Dedifferentiated amniotic fluid mesenchymal stem cell (primary cell): ENCODE measurements around the gene PNPLA7.
"Not testable (repeated sequence)": the region's sequence is repeated elsewhere in the genome, so short reads cannot be mapped to it uniquely, and the experiment has no call there.

Experiments used
- DNase-seq: peaks from one replicate; pipeline ENCODE4 v3.0.0-alpha.2; 2016; ENCODE audit errors: extremely low spot score

Gene PNPLA7

DNA sequence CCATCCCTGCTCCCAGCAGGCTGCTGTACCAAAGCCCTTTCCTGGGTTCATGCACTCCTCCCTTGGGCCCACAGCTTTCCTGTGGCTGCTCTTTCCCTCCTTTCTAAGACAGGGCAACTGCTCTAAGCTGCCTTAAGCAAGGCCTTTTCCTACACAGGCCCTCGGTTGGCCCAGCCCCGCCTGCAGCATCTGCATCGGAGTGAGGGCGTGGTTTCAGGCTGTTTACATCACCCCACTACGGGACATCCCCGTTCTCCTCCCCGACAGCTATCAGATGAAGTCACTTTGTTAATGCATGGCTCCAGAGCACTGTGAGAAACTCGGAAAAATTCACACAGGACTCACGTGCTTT lies 25.1 kb upstream of the PNPLA7 start:
- no peak for DNase-seq

DNA sequence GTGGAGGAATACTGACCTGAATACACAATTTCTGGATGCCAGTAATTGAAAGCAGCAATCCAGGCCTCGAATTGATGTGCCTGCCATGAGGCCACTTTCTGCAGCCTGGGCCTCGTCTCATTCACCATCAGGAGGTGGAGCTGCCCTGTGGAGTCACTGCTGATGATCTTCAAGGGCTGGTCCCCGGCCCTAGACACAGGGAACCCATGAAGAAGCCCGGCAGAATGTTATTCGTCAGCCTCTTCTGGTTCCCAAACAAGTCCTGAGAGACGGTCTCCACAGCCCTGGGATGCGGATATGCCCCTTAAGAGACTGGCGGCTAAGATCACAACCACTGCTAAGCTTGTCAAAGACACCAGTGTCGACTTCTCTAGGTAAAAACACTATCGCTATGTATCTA lies 24.0 kb upstream of the PNPLA7 start:
- no peak for DNase-seq

- DNase-seq = no peak
These were observed 20.4 kb upstream of the PNPLA7 start for GRCh38 chr9:137570566-137570965.

GRCh38 chr9:137569609-137570203 lies 19.5 kb upstream of the PNPLA7 start:
- DNase-seq = no peak

DNA sequence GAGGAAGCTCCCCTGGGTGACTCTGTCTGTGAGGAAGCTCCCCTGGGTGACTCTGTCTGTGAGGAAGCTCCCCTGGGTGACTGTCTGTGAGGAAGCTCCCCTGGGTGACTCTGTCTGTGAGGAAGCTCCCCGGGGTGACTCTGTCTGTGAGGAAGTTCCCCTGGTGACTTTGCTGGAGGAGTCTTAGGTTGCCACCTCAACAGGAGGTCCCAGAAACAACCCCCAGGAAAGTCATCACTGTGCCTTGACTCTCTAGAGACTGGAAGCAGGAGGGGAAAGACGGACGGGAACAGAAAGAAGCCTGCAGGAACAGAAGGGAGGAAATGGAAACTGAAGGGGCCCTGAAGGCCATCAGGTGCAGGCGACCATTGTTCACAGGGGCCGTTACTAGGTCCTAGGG lies 18.2 kb upstream of the PNPLA7 start:
- not testable (repeated sequence) for DNase-seq

GRCh38 chr9:137564817-137565411 lies 14.7 kb upstream of the PNPLA7 start:
- no peak for DNase-seq

- DNase-seq = no peak
These were observed 13.9 kb upstream of the PNPLA7 start for GRCh38 chr9:137564134-137564533.

- DNase-seq = no peak
These were observed 7.9 kb upstream of the PNPLA7 start for GRCh38 chr9:137558127-137558526.

DNA sequence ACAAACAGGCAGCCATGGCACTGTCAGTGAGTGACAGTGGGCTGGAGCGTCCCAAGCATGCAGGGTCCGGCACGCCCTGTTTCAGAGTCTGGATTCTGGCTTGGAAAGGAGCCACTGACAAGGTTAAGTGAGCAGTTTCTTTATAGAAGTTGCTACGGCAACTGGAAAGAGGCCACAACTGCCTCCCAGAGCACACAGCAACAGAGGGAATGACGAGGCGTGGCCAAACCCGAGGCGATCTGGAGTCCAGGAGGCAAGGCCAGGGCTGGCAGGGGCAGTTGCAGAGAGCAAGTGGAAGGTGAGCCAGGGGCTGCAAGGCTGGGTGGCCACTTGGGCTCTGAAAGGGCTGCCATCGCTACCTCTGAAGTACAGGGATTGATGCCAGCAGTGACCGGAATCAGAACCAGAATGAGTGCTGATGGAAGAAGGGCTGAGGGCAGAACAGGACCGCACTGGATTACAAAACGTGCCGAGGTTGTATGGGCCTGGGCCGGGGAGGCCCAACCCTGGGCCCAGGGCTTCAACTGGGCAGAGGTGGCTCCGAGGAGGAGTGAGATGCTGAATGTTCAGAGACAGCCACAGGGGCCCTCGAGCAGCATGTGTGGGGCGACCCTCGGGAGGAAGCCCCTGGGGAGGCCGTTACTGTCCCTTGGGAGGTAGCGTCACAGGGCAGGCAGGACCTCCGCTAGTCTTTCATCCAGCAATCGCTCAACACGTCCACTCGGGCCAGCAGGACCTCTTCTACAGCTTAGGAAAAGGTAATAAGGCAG lies 6.1 kb upstream of the PNPLA7 start:
- no peak for DNase-seq

DNA sequence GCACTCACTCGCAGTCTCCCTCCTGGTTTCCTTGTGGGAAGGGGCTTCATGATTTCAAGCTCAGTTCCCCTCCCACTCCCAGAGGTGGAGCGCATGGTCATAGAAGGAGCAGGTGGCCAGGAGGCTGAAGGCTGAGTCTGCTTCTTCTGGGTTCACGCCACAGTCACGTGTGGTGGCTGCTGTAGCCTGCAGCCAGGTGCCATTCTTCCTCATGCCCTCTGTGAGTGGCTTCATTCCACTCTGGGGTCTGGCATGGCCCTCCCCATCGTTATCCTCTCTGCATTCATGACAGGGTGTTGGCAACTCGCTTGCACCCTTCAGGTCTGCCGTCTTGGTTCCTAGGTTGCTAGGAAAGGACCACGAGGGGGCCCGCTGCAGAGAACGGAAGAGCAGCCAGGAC lies 5.0 kb upstream of the PNPLA7 start:
- DNase-seq = no peak

GRCh38 chr9:137554349-137554748 lies 4.1 kb upstream of the PNPLA7 start:
- no peak for DNase-seq

GRCh38 chr9:137553654-137554053 lies 3.5 kb upstream of the PNPLA7 start:
- not testable (repeated sequence) for DNase-seq

GRCh38 chr9:137552022-137552768 lies 2.0 kb upstream of the PNPLA7 start:
- DNase-seq = no peak

DNA sequence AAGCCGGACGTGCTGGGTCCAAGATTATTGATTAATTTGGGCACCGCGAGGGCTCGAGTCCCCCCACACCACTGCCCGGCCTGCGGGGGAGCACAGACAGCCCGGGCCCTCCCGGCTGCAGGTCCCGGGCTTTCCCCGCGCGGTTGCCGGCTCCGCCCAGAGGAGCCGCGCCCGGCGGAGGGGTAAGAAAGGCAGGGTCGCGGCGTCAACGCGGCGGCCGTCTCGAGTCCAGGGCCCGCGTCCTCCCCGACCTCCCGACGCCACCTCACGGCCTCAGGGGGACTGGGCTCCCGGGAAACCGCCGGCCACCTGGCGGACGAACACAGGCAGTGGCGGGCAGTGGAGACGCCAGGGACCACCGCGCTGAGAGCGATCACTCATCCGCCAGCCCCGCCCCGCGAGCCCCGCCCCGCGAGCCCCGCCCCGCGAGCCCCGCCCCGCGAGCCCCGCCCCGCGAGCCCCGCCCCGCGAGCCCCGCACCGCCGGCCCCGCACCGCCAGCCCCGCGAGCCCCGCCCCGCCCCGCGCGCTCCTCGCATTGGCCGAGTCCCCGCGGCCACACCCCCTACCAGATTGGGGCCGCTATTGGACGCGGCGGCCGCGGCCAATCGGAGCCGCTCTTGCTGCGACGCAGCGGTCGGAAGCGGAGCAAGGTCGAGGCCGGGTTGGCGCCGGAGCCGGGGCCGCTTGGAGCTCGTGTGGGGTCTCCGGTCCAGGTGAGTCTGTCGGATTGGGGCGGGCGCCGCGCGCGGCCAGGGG lies 1.2 kb upstream of the PNPLA7 start, which contains the start of gene MRPL41:
TSS of gene MRPL41 (plus strand) at position 616 of the 758 bp plus-strand sequence. CDS start 203 bp downstream, outside the sequence.
- DNase-seq = peak; percentile 66

- not testable (repeated sequence) for DNase-seq
These were observed 709 bp upstream of the PNPLA7 start for GRCh38 chr9:137550958-137551263.

DNA sequence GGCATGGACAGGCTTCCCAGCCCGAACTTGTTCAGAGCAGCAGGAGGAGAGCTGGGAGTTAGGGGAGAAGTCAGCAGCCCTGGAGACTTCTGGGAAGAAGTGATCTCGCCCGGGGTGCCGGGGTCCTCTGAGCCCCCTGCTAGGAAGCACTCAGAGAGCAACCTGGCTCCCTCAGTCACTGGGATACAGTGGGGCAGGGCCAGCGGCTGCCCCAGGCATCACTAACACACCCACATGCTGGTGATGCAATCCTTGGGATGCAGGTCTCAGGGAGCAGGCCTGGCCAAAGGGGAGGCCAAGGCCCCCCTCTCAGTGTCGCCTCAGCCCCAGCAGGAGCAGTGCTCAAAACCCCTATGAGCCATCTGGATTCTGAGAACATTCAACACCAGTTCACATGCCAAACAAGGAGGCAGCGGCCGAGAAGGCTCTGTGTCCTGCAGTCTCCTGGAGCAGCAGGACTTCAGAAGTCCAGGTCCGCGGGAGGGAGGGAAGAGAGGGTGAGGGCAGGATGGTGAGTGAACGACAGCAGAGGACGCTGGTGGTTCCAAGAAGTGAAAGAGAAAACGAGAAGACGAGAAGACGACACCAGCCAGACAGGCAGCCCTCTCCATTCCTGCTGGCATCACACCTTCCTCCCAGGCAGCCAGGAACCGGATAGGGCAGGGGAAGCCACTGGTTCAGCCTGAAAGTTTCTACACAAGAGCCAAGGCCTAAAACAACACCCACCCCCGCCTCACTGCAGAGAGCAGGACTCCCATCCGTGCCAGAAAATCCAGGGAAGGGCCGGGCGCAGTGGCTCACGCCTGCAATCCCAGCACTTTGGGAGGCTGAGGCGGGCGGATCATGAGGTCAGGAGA lies 2.3 kb downstream of the PNPLA7 start:
- DNase-seq = no peak

GRCh38 chr9:137545123-137545522 lies 5.1 kb downstream of the PNPLA7 start:
- DNase-seq = no peak

DNA sequence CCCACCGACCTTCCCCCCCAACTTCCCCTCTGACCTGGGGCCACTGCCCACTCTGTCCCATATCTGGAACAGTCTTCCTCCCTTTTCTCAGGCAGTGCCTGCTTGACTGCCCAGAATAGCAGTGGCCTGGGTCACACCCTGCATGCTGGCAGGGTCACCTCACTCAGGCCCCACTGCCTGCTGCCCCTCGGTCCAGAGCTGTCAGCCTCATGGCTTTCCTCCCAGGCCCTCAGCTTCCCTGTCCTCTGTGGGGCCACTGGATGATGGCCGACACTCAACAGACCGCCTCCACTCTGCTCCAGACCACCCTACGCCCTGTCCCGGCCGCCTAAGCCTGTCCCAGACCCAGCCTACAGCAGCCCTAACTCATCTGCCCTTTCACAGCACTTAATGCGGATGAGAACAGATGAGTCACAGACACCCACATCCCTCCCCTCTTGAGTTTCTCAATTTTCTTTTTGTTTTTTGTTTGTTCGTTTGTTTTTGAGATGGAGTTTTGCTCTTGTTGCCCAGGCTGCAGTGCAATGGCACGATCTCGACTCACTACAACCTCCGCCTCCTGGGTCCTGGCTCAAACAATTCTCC lies 5.9 kb downstream of the PNPLA7 start:
- DNase-seq = no peak

GRCh38 chr9:137543237-137543963 lies 6.8 kb downstream of the PNPLA7 start:
- DNase-seq = no peak

GRCh38 chr9:137542486-137542885 lies 7.7 kb downstream of the PNPLA7 start:
- DNase-seq = no peak
